Stimulated activated naive B cell treated with anti-CD40 and anti-IgM and Interleukin-4, amounts not matched to agents 10 μg/mL and 1 μg/mL and 100 μg/mL, for 72 hours (primary cell): Measurements from ENCODE around the gene C1QL3.

Experiments used
- ATAC-seq, 2 donors: fragments of 150-1000 bp; cut with Tn5 transposase; replicated peaks; 2 replicates each; pipeline ENCODE4 v1.10.0; 2021; ENCODE audit warnings: moderate library complexity in 1 of 2
- DNase-seq: peaks from one replicate; pipeline ENCODE4 v3.0.0; 2021
- H3K27ac Mint-ChIP-seq: one replicate; pipeline ENCODE4 v1.8.0; 2022; ENCODE audit warnings: mild to moderate bottlenecking, mixed read lengths
- H3K27me3 Mint-ChIP-seq, 2 donors: one replicate each; pipeline ENCODE4 v1.8.0; 2022; ENCODE audit warnings: mixed read lengths in 2 of 2
- H3K36me3 Mint-ChIP-seq, 2 donors: one replicate each; pipeline ENCODE4 v1.8.0; 2022; ENCODE audit warnings: mixed read lengths in 2 of 2, mild to moderate bottlenecking in 1 of 2
- H3K4me1 Mint-ChIP-seq, 2 donors: one replicate each; pipeline ENCODE4 v1.8.0; 2022; ENCODE audit warnings: mixed read lengths in 2 of 2, mild to moderate bottlenecking in 1 of 2
- H3K4me3 Mint-ChIP-seq, 2 donors: one replicate each; pipeline ENCODE4 v1.8.0; 2022; ENCODE audit warnings: mild to moderate bottlenecking in 2 of 2, mixed read lengths in 2 of 2, moderate library complexity in 1 of 2
- H3K9me3 Mint-ChIP-seq, 2 donors: one replicate each; pipeline ENCODE4 v1.8.0; 2022; ENCODE audit warnings: mixed read lengths in 2 of 2, mild to moderate bottlenecking in 1 of 2

The C1QL3 gene

DNA sequence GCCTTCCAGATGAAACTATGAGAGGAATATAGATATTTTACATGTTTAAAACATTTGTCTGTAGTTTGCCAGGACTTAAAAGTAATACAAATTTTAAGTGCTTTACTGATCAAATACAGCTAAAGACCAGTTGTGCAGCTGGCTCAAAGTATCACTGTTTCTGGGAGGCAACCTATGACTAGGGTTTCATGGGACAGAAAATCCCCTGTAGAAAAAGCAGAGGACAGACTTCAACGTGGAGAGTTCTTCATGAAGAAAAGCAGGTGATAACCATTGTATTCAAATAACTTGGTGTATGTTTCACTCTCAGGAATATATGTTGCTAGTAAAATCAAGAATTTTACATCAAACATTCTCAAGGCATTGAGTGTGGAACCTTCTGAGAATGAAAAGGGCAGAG lies 43.9 kb downstream of the C1QL3 start:
- Mint-ChIP-seq H3K27ac (no peak overlapping the region), H3K4me3 (no peak overlapping the region), H3K27me3 (no peaks in the 10 kb centered on the region), H3K4me1 (peaks cover 0 to 5% of the 10 kb centered on the region in 2 donors), H3K36me3 (peaks cover 3 to 9% of the 10 kb centered on the region in 2 donors), H3K9me3 (no peaks in the 10 kb centered on the region)
- ATAC-seq (no peak), DNase-seq (no peak)

DNA sequence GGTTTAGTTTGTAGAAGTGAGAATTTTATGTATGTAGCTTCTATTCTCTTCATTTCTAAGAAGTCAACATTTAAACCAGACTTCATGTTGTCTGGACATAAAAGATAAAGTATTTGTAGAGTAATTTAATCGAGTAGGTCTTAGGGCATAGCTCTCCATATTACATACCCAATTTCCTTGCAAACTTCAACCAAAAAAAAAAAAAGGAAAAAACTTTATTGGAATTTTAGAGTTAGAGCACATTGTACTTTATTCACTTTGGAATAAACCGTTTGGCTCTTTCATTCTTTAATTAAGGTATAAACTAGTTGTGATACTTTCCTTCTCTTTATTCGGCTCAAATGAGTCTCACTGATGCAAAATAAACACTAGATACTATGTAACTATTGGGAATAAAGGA lies 48.9 kb downstream of the C1QL3 start:
- no peak overlapping the region for H3K4me3 Mint-ChIP-seq
- peaks cover 0 to 1% of the 10 kb centered on the region in 2 donors for H3K9me3 Mint-ChIP-seq
- H3K4me1 Mint-ChIP-seq, result peaks cover 9 to 15% of the 10 kb centered on the region in 2 donors
- no peak for DNase-seq
- ATAC-seq, result no peak
- H3K36me3 Mint-ChIP-seq, result peaks cover 11 to 22% of the 10 kb centered on the region in 2 donors
- H3K27ac Mint-ChIP-seq, result no peak overlapping the region
- no peaks in the 10 kb centered on the region for H3K27me3 Mint-ChIP-seq

- no peak overlapping the region for H3K27ac Mint-ChIP-seq
- H3K4me3 Mint-ChIP-seq, result peak overlapping the region; percentile 18 to 30
- peaks cover 10 to 15% of the 10 kb centered on the region in 2 donors for H3K4me1 Mint-ChIP-seq
- ATAC-seq (peak in 1 of 2 donors; percentile 39), DNase-seq (no peak)
- H3K27me3 Mint-ChIP-seq, result no peaks in the 10 kb centered on the region
- H3K9me3 Mint-ChIP-seq, result peaks cover 0 to 1% of the 10 kb centered on the region in 2 donors
- H3K36me3 Mint-ChIP-seq, result peaks cover 11 to 28% of the 10 kb centered on the region in 2 donors
These were observed 50.9 kb downstream of the C1QL3 start for GRCh38 chr10:16470747-16471146.

DNA sequence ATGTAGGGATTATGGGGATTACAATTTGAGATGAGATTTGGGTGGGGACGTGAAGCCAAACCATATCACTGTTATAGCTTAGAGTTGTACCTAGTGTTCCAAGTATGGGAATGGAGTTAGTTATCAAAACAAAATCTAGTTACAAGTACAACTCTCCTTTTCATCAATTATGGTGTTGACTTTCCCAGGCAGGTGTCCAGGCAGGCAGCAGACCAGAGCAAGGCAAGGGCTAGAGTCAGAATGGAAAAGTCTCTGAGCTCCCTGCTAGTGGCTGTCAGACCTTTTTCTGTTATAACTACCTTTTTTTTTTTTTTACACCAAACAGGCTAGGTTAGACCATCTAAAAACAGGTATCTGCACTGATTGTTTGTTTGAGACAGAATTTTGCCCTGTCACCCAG lies 55.7 kb downstream of the C1QL3 start:
- no peaks in the 10 kb centered on the region for H3K27me3 Mint-ChIP-seq
- ATAC-seq, result no peak
- H3K9me3 Mint-ChIP-seq, result peaks cover 0 to 7% of the 10 kb centered on the region in 2 donors
- H3K4me3 Mint-ChIP-seq, result no peak overlapping the region
- no peak for DNase-seq
- no peak overlapping the region for H3K27ac Mint-ChIP-seq
- H3K36me3 Mint-ChIP-seq, result peaks cover 23 to 47% of the 10 kb centered on the region in 2 donors
- peaks cover 12 to 14% of the 10 kb centered on the region in 2 donors for H3K4me1 Mint-ChIP-seq
